GM12801 (cell line): ENCODE results near the gene TUBG1.

Experiments
- CTCF ChIP-seq: IDR thresholded peaks from one replicate; pipeline ENCODE4 v1.5.1; 2011; ENCODE audit warnings: control low read depth; ENCODE audit not compliant: insufficient read length; ENCODE audit errors: extremely low read depth

TUBG1 gene

GRCh38 chr17:42647778-42648177 lies 38.3 kb downstream of the TUBG1 start:
- TF ChIP-seq CTCF = no peak

- no peak for TF ChIP-seq CTCF
Measured at GRCh38 chr17:42651392-42651791, 41.9 kb downstream of the TUBG1 start.

GRCh38 chr17:42653179-42654124 lies 44.0 kb downstream of the TUBG1 start:
- no peak for TF ChIP-seq CTCF

GRCh38 chr17:42655528-42655927 lies 46.0 kb downstream of the TUBG1 start:
- TF ChIP-seq CTCF = no peak

GRCh38 chr17:42657824-42658588 lies 48.5 kb downstream of the TUBG1 start:
- TF ChIP-seq CTCF = no peak

- no peak for TF ChIP-seq CTCF
Measured at GRCh38 chr17:42659079-42659931, 49.8 kb downstream of the TUBG1 start, which contains the start of gene TUBG2. TSS of gene TUBG2 (plus strand) at chr17:42659284. CDS start at chr17:42659504, 220 bp downstream.
